Smooth muscle cell (in vitro differentiated cells): Measurements from ENCODE around the gene SLC5A12. TPM values are rescaled to one million over a fixed set of nuclear protein-coding genes. Genes with fewer than 3 reads are reported as not detected.

Experiments
- DNase-seq: peaks from one replicate; lab custom pipeline; 2025; ENCODE audit not compliant: unreplicated experiment; lab: John Stamatoyannopoulos, UW
- H2AFZ ChIP-seq: fragments of 200-600 bp; sonication (generic); 2 replicates; pipeline ENCODE4 v1.6.0; 2016; ENCODE audit warnings: antibody characterized with exemption, low read depth, mild to moderate bottlenecking
- H3F3A ChIP-seq: fragments of 200-600 bp; sonication (generic); 2 replicates; pipeline ENCODE4 v1.6.0; 2017; ENCODE audit warnings: antibody characterized with exemption, low read depth
- H3K27ac ChIP-seq: fragments of 200-600 bp; sonication (generic); 2 replicates; pipeline ENCODE4 v1.5.1; 2016; ENCODE audit warnings: low read depth, mild to moderate bottlenecking
- H3K27me3 ChIP-seq: fragments of 200-600 bp; sonication (generic); 2 replicates; pipeline ENCODE4 v1.6.1; 2016; ENCODE audit warnings: low read depth, mild to moderate bottlenecking
- H3K36me3 ChIP-seq: fragments of 200-600 bp; sonication (generic); 2 replicates; pipeline ENCODE4 v1.5.1; 2016; ENCODE audit warnings: low read depth
- H3K4me1 ChIP-seq: fragments of 200-600 bp; sonication (generic); 2 replicates; pipeline ENCODE4 v1.5.1; 2016; ENCODE audit warnings: low read depth
- H3K4me2 ChIP-seq: fragments of 200-600 bp; sonication (generic); 2 replicates; pipeline ENCODE4 v1.6.0; 2016; ENCODE audit warnings: mild to moderate bottlenecking
- H3K4me3 ChIP-seq: fragments of 200-600 bp; sonication (generic); 2 replicates; pipeline ENCODE4 v1.5.1; 2016; ENCODE audit warnings: mild to moderate bottlenecking
- H3K79me2 ChIP-seq: fragments of 200-600 bp; sonication (generic); 2 replicates; pipeline ENCODE4 v1.6.0; 2016; ENCODE audit warnings: low read depth, mild to moderate bottlenecking
- H3K9ac ChIP-seq: fragments of 200-600 bp; sonication (generic); 2 replicates; pipeline ENCODE4 v1.6.0; 2016; ENCODE audit warnings: low read depth
- H3K9me3 ChIP-seq: fragments of 200-600 bp; sonication (generic); replicated peaks from 2 replicates; pipeline ENCODE4 v1.5.1; 2016; ENCODE audit warnings: low read depth
- H4K20me1 ChIP-seq: fragments of 200-600 bp; sonication (generic); 2 replicates; pipeline ENCODE4 v1.6.0; 2016; ENCODE audit warnings: low read depth
- WGBS: methylation state at CpG from one replicate; pipeline ENCODE4 v1.1.7; 2016; ENCODE audit warnings: low lambda C conversion rate; 5-methylcytosine and 5-hydroxymethylcytosine counted together
- polyA plus RNA-seq: library from polyadenylated mRNA; unstranded; fragments of >200 nt; fragmentation: Nextera tagmentation; extraction: Ambion mirVana; gene quantifications from 2 replicates; pipeline ENCODE4 v1.2.1, GENCODE V29; 2016
- total RNA-seq: library from RNA; depleted of rRNA; stranded (reverse); fragments of >200 nt; gene quantifications from 2 replicates; pipeline ENCODE4 v1.2.3, GENCODE V29; 2014
- TF ChIP-seq, protein P1 (sequence below): fragments of 200-600 bp; sonication (generic); IDR thresholded peaks from 2 replicates; pipeline ENCODE4 v1.5.1; 2017; ENCODE audit warnings: borderline replicate concordance, mild to moderate bottlenecking, antibody characterized with exemption; ENCODE audit not compliant: insufficient read depth, poor library complexity, severe bottlenecking

Gene SLC5A12
- total and polyA plus RNA-seq, 2 experiments from 2014 or later: 4.6 to 11.7 TPM

DNA sequence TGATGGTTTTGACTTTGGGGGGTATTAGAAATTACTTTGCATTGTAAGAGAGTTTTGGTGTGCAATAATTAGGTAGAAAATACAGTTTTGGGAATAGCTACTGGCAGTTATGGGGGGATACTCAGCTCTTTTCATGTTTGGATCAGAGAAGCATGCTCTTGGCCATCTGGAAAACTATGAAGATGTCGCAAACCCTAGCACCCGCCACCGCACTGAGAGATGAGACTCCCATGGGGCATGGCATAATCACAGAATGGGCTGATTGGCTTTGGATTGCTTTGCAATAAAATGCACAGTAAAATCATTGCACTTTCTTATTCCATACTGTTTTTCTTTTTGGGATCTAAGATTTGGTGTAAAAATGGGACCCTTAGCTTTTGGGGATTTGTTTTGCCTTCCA lies 43.5 kb upstream of the SLC5A12 start:
- DNase-seq: no peak

DNA sequence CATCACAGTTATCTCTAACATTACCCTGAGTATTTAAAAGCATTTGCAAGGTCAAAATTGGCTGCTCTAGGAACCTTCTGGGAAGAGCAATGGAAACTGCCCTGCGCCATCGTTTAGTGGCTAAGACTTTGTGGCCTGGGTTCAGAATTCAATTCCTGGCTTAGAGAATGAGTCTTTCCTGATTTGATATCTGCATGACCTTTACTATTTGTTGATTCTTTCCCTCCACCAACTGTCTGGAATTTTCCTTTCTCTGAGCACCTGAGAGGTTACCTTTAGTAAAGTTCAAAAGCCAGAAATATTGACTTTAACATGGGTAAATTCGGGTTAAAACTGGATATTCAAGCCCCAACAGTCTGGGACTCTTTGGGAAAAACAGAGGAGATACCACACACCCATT lies 43.0 kb upstream of the SLC5A12 start:
- Histone ChIP-seq H3K4me2 (no peak overlapping the region), H3K36me3 (peaks cover 3% of the 10 kb centered on the region), H3K27ac (no peak overlapping the region), H2AFZ (no peak overlapping the region), H3K4me1 (no peaks in the 10 kb centered on the region), H3K9ac (no peak overlapping the region), H3K79me2 (no peaks in the 10 kb centered on the region), H3F3A (no peaks in the 10 kb centered on the region), H3K9me3 (no peaks in the 10 kb centered on the region), H3K4me3 (no peak overlapping the region), H3K27me3 (no peaks in the 10 kb centered on the region), H4K20me1 (no peaks in the 10 kb centered on the region)
- WGBS: 96% methylated on average over 3 of the region's 3 CpGs
- TF ChIP-seq, protein P1, sequence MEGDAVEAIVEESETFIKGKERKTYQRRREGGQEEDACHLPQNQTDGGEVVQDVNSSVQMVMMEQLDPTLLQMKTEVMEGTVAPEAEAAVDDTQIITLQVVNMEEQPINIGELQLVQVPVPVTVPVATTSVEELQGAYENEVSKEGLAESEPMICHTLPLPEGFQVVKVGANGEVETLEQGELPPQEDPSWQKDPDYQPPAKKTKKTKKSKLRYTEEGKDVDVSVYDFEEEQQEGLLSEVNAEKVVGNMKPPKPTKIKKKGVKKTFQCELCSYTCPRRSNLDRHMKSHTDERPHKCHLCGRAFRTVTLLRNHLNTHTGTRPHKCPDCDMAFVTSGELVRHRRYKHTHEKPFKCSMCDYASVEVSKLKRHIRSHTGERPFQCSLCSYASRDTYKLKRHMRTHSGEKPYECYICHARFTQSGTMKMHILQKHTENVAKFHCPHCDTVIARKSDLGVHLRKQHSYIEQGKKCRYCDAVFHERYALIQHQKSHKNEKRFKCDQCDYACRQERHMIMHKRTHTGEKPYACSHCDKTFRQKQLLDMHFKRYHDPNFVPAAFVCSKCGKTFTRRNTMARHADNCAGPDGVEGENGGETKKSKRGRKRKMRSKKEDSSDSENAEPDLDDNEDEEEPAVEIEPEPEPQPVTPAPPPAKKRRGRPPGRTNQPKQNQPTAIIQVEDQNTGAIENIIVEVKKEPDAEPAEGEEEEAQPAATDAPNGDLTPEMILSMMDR: no peak
- no peak for DNase-seq

More for the DNA sequence above, 43.5 kb upstream of the SLC5A12 start:
- H3K27me3 ChIP-seq: no peaks in the 10 kb centered on the region
- H3K79me2 ChIP-seq: no peaks in the 10 kb centered on the region
- peaks cover 3% of the 10 kb centered on the region for H3K36me3 ChIP-seq
- no peak overlapping the region for H3K27ac ChIP-seq
- H3K9me3 ChIP-seq: no peaks in the 10 kb centered on the region
- no peak overlapping the region for H3K9ac ChIP-seq
- no peaks in the 10 kb centered on the region for H3K4me1 ChIP-seq
- H3K4me3 ChIP-seq: no peak overlapping the region
- WGBS: 80% methylated on average over 3 of the region's 3 CpGs
- H4K20me1 ChIP-seq: no peaks in the 10 kb centered on the region
- H3K4me2 ChIP-seq: no peak overlapping the region
- H2AFZ ChIP-seq: no peak overlapping the region
- H3F3A ChIP-seq: no peaks in the 10 kb centered on the region
- TF ChIP-seq, protein P1: no peak

DNA sequence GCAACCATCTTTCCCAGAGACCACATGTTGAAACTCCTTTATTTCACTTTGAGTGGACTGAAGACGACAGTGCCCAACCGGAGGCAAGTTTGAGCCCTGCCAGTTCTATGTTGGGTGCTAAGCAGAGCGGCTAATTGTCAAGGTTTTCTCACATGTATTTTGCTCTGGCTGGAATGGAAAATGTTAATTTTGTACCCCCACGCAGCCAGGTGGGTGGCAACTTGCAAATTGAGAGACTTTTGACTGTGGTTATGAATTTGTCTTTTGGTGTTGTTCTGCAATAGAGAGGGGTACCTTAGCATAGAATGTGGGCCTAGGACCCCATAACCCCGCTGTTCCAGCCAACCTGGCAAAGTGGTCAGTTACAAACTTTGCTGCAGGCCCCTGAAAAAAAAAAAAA lies 42.5 kb upstream of the SLC5A12 start:
- TF ChIP-seq, protein P1: no peak
- Histone ChIP-seq H4K20me1 (no peaks in the 10 kb centered on the region), H3K27me3 (no peaks in the 10 kb centered on the region), H3K4me2 (no peak overlapping the region), H2AFZ (no peak overlapping the region), H3K4me1 (no peaks in the 10 kb centered on the region), H3K36me3 (peaks cover 3% of the 10 kb centered on the region), H3K79me2 (no peaks in the 10 kb centered on the region), H3K27ac (no peak overlapping the region), H3K4me3 (no peak overlapping the region), H3K9ac (no peak overlapping the region), H3F3A (no peaks in the 10 kb centered on the region), H3K9me3 (no peaks in the 10 kb centered on the region)
- no peak for DNase-seq
- 96% methylated on average over 5 of the region's 5 CpGs for WGBS

DNA sequence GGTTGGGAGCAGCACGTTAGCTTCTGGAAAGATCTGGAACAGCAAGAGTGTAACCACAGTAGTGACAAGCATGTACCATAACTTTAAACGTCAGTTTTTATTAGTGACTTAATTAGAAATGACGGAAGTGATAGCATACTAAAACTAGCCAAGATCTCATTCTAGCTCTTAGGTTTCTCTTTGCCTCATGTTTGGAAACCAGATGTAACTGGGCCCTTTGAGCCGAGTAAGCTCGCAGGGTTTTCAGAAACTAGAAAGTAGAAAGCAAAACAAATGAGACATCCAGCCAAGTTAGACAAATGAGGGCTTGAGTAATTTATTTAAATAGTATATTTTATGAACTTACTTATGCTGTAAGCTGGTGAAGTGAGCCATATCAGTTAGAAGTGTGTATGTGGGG lies 40.2 kb upstream of the SLC5A12 start:
- Histone ChIP-seq H2AFZ (no peak overlapping the region), H3K9me3 (no peaks in the 10 kb centered on the region), H3K27ac (no peak overlapping the region), H3K27me3 (no peaks in the 10 kb centered on the region), H3K9ac (no peak overlapping the region), H3F3A (no peaks in the 10 kb centered on the region), H3K4me2 (no peak overlapping the region), H3K79me2 (no peaks in the 10 kb centered on the region), H3K4me3 (no peak overlapping the region), H3K4me1 (no peaks in the 10 kb centered on the region), H4K20me1 (no peaks in the 10 kb centered on the region), H3K36me3 (no peaks in the 10 kb centered on the region)
- TF ChIP-seq, protein P1: no peak
- DNase-seq: no peak
- whole genome bisulfite sequencing: 87% methylated on average over 5 of the region's 5 CpGs
